Activated T-helper 1 cell treated with Interleukin-2 at 50 U/mL for 16 hours (primary cell): ENCODE results near the gene TCF4.

Experiments
- DNase-seq: peaks from one replicate; pipeline ENCODE4 v3.0.0-alpha.2; 2020; ENCODE audit warnings: low read depth

The TCF4 gene

GRCh38 chr18:55588111-55588869 lies at the start of gene TCF4:
TSS of gene TCF4 (minus strand) at chr18:55588192. CDS start at chr18:55587116, 1,076 bp downstream.
- no peak for DNase-seq

- DNase-seq = no peak
Observed at GRCh38 chr18:55637204-55637603, 49.2 kb upstream of the TCF4 start.

GRCh38 chr18:55635439-55635838 lies 47.4 kb upstream of the TCF4 start:
- no peak for DNase-seq

GRCh38 chr18:55634545-55634944 lies 46.6 kb upstream of the TCF4 start:
- DNase-seq = no peak

GRCh38 chr18:55633032-55633431 lies 45.0 kb upstream of the TCF4 start:
- DNase-seq = no peak

- DNase-seq = no peak
Observed at GRCh38 chr18:55629133-55629532, 41.1 kb upstream of the TCF4 start.

GRCh38 chr18:55627007-55627406 lies 39.0 kb upstream of the TCF4 start:
- no peak for DNase-seq

- no peak for DNase-seq
Observed at GRCh38 chr18:55625901-55626300, 37.9 kb upstream of the TCF4 start.

GRCh38 chr18:55623626-55624025 lies 35.6 kb upstream of the TCF4 start:
- no peak for DNase-seq

- no peak for DNase-seq
Observed at GRCh38 chr18:55610506-55610905, 22.5 kb upstream of the TCF4 start.

- DNase-seq = no peak
Observed at GRCh38 chr18:55609160-55609825, 21.3 kb upstream of the TCF4 start.

GRCh38 chr18:55608497-55608896 lies 20.5 kb upstream of the TCF4 start:
- DNase-seq = no peak

- no peak for DNase-seq
Observed at GRCh38 chr18:55607773-55608172, 19.8 kb upstream of the TCF4 start.

- DNase-seq = no peak
Observed at GRCh38 chr18:55605733-55606338, 17.8 kb upstream of the TCF4 start.

- no peak for DNase-seq
Observed at GRCh38 chr18:55603775-55604174, 15.8 kb upstream of the TCF4 start.

- no peak for DNase-seq
Observed at GRCh38 chr18:55593888-55594287, 5.9 kb upstream of the TCF4 start.

GRCh38 chr18:55592572-55592971 lies 4.6 kb upstream of the TCF4 start:
- no peak for DNase-seq

- no peak for DNase-seq
Observed at GRCh38 chr18:55592106-55592505, 4.1 kb upstream of the TCF4 start.

- peak; percentile 17 for DNase-seq
Observed at GRCh38 chr18:55589625-55590291, 1.8 kb upstream of the TCF4 start.

GRCh38 chr18:55588870-55589595 lies 1.0 kb upstream of the TCF4 start:
- no peak for DNase-seq

- DNase-seq = no peak
Observed at GRCh38 chr18:55587418-55588110, 428 bp downstream of the TCF4 start.
